CD4-positive, alpha-beta T cell treated with Interleukin-15 for 1 hour (primary cell): ENCODE results near the gene CHRM5.
"Not testable (repeated sequence)": the region's sequence is repeated elsewhere in the genome, so short reads cannot be mapped to it uniquely, and the experiment has no call there.

Experiments used
- DNase-seq: peaks from one replicate; pipeline ENCODE4 v3.0.0-alpha.2; 2020

The CHRM5 gene

DNA sequence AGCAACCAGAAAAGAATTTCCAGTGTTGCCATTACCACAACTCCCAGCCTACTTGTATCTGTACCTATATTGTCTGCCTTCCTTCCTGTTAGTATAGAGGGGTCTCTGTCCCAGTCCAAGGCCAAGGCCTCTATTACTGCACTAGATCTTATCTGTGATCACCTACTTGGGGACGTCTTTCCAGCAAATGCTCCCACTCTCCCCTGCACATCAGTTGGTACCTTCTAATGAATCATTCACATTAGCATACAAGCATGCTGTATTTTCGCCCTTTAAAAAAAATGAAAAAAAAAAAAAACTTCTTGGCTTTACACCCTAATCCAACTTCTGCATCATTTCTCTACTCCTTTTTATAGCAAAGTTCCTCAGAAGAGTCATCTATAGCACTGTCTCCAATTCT is 75.5 kb downstream of the CHRM5 start:
- no peak for DNase-seq

DNA sequence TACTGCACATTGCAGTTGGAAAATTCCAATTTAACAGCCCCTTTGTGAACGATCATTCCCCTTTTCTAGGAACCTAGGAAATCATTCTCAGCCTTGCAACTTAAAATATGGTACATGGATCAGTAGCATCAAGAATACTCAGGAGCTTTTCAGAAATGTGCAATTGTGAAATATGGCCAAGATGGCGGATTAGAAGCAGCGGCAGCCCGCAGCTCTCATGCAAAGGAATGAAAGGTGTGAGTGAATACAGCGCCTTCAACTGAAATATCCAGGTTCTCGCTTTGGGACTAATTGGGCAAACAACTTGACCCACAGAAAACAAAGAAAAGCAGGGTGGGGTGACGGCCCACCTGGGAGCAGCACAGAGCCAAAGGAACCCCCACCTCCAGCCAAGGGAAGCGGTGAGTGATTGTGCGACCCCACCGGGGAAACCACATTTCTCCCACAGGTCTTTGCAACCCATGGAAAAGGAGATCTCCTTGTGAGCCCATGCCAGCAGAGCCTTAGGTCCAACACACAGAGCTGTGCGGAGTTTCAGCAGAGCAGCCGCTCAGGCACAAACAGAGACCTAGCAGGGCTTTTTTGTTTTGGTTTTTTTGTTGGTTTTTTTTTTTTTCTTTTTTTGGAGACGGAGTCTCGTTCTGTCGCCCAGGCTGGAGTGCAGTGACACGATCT is 78.3 kb downstream of the CHRM5 start:
- DNase-seq = no peak

DNA sequence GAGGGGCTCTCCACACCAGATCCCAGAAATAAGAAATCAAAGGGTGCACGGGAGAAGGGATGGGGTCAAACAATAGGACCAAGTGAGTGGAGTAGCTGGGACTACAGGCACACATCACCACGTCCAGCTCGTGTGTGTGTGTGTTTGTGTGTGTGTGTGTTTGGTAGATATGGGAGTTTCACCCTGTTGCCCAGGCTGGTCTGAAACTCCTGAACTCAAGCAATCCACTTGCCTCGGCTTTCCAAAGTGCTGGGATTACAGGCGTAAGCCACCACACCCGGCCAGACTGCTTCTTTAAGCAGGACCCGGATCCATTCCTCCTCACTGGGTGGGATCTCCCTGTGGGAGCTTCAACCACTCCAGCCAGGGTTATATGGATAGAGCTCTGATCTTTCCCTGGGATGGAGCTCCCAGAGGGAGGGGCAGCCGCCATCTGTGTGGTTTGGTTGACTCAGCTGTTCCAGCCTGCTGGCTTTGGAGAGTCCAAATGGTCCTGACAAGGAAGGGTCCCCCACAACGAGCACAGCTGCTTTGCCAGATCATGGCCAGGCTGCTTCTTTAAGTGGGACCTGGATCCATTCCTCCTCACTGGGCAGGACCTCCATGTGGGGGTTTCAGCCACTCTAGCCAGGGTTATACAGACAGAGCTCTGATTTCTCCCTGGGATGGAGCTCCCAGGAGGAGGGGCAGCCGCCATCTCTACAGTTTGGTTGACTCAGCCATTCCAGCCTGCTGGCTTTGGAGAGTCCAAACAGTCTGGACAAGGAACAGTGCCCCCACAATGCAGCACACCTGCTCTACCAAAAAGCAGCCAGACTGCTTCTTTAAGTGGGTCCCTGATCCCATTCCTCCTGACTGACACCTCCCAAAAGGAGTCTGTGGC is 79.8 kb downstream of the CHRM5 start:
- DNase-seq = no peak

DNA sequence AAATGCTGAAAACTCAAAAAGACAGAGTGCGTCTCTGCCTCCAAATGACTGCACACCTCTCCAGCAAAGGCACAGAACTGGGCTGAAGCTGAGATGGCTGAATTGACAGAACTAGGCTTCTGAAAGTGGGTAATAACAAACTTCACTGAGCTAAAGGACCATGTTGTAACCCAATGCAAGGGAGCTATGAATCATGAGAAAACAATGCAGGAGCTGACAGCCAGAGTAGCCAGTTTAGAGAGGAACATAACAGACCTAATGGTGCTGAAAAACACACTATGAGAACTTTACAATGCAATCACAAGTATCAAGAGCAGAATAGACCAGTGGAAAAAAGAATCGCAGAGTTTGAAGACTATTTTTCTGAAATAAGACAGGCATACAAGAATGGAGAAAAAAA is 80.8 kb downstream of the CHRM5 start:
- DNase-seq = no peak

DNA sequence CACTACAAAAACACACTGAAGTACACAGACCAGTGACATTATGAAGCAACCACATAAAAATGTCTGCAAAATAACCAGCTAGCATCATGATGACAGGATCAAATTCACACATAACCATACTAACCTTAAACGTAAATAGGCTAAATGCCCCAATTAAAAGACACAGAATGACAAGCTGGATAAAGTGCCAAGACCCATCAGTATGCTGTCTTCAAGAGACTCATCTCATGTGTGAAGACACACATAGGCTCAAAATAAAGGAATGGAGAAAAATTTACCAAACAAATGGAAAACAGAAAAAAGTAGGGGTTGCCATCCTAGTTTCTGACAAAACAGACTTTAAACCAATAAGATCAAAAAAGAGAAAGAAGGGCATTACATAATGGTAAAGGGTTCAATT is 82.1 kb downstream of the CHRM5 start:
- not testable (repeated sequence) for DNase-seq

DNA sequence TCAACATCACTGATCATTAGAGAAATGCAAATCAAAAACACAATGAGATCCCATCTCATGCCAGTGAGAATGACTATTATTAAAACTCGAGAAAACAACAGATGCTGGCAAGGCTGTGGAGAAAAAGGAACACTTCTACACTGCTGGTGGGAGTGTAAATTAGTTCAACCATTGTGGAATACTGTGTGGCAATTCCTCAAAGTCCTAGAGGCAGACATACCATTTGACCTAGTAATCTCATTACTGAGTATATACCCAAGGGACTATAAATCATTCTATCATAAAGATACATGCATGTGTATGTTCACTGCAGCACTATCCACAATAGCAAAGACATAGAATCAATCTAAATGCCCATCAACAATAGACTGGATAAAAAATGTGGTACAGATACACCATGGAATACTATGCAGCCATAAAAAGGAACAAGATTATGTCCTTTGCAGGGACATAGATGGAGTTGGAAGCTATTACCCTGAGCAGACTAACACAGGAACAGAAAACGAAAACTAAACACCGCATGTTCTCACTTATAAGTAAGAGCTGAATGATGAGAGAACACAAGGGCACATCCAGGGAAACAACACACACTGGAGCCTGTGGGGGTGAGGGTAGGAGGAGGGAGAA is 85.9 kb downstream of the CHRM5 start:
- no peak for DNase-seq

DNA sequence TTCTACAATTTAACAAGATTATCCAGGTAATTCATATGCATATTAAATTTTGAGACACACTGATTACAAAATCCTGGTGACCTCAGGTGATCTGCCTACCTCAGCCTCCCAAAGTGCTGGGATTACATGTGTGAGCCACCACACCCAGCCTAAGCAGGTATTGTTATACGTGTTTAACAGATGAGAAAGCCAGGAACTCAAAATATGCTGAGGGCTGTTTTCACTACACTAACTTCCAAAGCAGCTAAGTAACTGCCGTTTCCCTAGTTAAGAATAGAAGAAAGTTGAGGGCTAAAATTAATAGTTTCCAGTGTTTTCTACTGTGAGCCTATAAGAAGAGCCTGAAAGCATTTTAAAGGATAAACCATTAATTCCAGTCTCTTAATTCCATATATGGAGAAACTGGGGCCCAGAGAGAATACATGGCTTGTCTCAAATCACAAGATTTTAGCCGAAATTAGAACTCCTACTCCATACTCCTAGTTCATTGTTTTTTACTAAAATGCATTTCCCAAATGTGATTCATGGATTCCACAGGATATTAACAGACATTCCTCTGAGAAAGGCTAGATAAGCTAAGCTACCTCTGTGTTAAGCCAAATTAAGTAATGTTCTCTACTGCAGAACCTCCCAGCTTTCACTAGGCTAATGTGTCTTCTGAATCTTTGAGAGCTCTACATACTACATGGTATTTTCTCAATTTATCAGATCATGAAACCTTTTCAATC is 87.7 kb downstream of the CHRM5 start:
- DNase-seq = no peak

DNA sequence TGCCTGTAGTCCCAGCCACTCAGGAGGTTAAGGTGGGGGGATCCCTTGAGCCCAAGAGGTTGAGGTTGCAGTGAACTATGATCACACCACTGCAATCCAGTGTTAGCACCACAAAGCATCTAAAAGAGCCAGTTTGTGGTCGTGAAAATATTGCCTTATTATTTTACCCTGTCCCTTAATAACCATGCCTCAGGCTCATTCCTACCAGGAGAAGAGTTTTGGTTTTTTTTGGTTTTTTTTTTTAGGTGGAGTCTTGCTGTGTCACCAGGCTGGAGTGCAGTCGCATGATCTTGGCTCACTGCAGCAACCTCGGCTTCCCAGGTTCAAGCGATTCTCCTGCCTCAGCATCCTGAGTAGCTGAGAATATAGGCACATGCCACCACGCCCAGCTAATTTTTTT is 88.6 kb downstream of the CHRM5 start:
- no peak for DNase-seq

DNA sequence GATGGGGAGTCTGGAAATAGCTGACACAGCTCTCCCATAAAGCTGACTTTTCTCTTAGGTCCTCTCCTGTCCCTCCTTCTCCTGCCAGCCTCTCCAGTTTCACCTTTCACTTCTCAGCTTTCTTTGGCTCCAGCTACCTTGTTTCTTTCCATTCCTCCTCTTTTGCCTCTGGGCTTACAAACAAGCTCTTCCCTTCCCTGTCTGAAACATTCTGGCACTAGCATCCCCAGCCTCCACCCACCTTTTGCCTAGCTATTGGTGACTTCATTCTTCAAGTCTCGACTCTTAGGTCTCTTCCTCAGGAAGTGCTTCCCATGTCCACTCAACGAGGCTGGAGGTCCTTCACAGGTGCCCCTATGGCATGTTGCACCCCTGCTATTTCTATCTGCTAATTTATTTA is 91.2 kb downstream of the CHRM5 start:
- no peak for DNase-seq

DNA sequence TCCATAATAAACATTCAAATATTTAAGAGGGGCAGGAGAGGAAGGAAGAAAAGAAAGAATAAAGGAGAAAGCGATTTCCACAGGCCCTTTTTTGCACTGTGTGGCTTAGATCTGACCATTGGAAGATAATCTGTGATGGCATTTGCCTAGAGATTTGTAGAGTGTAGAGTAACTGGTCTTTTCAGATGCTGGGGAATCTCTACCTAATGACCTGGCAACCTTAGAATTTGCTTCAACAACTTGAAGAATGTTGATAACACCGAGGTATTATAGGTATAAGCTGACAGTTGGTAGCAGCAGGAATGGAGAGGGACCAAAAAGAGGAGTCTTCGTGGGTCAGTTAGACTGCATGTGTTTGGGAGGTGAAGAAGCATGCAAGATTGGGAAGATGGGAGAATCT is 91.6 kb downstream of the CHRM5 start:
- DNase-seq = no peak

DNA sequence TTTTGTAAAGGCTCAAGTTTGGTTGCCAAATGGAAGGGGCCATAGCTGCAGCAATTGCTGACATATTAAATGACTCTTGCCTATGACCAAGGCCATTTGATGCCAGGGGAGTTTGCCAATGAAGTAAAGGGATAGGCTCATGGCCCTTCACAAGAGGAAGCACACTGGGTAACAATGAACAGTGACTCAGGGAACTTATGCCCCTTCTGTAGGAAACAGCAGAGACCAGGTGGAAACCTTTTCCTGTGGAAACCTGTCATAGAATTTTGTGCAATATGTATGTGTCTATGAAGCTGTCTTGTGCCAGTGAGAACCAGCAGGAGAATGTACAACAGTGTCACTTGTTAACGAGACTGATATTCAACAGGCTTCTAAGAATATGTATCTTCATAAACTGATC is 96.1 kb downstream of the CHRM5 start:
- no peak for DNase-seq

DNA sequence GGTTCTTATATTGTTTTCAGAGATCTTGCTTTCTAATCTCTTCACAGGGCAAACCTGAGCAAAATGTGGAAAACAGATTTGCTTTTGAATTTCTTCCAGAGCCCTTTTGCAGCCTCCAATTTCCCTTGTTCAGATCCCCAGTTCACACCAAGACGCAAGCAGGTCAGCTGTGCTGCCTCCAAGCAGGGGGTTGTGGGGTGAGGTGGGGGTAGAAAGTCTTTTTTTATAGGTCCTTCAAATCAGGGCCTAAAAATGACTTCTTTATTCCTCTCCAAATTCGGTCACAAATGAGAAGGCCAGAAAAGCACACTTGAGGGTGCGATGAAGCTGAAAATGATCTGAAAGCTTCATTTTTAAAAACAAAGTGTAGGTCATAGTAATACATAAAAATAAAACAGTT is 97.0 kb downstream of the CHRM5 start:
- DNase-seq = no peak

DNA sequence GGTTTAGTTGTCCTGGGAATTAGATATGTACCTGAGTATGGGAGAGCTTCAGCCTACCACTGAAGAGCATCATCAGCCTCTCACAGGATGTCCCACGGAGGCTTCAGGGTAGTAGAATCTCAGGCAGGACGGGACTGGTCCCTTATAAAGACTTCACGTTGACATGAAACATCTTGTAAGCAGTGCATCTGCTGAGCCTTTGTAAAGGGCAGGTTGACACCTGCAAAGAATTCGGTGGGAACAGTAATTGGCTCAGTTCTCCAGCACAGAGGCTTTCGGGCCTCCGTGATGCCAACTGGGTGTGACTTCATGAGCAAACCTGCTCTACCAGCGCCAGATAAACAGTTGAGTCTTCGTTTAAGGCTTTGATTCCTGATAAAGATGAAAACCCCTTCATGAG is 97.6 kb downstream of the CHRM5 start:
- no peak for DNase-seq

DNA sequence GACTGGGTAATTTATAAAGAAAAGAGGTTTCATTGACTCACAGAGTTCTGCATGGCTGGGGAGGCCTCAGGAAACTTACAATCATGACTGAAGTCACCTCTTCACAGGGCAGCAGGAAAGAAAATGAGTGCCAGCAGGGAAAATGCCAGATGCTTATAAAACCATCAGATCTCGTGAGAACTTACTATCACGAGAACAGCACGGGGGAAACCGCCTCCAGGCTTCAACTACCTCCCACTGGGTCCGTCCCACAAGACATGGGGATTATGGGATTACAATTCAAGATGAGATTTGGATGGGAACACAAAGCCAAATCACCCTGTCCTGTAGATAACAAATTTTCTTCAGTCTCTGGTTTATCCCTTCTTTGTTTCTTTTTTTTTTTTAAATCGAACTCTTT is 101.7 kb downstream of the CHRM5 start:
- DNase-seq = no peak

DNA sequence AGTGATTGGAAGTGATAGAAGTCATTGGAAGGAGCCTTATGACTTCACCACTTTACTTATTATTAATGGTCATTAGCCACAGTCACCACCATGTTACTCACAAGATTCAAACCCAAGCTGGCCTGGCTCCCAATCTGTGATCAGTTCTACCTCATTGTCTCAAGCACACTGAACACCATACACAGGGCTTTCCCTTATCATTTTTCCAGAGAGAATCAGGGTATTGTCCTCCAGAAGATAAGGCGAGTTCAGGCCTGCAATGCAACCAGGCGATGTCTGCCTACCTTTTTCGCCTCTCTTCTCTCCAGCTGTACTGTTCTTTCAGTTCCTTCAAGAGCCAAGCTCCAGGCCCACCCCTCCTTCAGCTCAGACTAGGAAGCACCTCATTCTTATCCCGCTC is 108.5 kb downstream of the CHRM5 start:
- DNase-seq = no peak

DNA sequence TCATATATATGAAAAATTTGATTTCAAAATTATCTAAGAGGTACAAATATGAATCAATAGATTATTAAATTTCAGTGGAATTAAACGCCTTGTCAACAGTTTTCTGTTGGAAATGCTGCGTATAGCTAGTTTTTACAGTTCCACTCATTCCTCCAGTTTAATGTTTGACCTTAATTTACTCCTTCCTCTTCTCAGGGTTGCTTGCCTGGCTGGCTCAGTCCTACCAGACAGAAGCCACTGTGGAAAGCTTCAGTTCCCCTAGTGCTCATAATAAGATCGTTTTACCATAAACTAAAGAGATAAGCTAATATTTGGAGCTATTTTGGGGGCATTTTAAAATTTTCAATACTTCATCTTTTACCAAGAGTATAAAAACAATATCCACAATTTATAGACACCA is 110.6 kb downstream of the CHRM5 start:
- DNase-seq = no peak

DNA sequence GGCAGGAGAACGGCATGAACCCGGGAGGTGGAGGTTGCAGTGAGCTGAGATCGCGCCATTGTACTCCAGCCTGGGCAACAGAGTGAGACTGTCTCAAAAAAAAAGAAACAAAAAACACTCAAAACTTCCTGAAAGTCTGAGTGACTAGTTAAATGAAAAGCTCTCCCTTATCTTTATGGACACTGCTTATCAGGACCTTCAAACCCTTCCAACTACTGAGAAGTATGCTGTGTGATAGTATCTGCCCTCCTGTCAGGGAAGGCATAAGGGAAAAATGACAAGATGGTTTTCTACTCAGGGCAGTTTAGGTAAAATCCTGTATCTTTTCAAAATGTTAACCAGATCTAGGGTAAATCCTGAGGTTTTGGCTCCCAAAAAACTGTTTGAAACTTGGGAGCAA is 111.6 kb downstream of the CHRM5 start:
- no peak for DNase-seq

DNA sequence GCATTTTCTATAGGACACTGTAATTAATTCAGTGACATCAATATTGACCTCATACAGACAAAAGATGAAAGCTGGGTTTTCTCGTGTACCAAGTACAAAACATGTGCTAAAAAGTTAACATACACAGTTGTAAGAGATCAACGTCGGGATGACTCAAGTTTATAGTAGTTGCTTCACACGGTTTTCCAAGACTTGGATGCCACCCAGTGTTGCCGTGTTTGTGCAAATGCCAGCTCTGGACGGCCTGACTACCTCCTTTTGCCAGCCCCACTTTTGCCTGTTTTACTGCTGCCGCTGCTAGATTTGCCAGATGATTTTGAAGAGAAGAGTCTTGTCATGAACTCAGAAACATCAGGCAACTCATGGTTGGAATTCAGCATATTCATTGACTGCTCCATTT is 115.8 kb downstream of the CHRM5 start:
- no peak for DNase-seq

DNA sequence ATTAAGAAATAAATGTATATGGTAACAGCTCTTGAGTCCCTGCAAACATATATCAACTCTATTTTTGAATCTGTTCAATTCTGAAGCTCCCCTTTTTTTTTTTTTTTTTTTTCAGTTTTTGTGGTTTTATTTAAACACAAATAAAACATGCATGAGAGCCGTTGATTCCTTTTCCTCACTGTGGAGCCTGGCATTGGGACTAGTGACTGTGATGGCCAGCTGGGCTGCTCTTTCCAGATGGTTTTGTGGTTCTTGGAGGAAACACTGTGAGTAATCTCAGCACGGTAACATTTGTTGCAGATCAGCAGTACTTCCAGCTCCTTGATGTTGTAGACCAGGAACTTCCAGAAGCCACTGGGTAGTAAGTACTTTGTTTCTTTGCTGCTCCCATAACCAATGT is 117.4 kb downstream of the CHRM5 start:
- no peak for DNase-seq

DNA sequence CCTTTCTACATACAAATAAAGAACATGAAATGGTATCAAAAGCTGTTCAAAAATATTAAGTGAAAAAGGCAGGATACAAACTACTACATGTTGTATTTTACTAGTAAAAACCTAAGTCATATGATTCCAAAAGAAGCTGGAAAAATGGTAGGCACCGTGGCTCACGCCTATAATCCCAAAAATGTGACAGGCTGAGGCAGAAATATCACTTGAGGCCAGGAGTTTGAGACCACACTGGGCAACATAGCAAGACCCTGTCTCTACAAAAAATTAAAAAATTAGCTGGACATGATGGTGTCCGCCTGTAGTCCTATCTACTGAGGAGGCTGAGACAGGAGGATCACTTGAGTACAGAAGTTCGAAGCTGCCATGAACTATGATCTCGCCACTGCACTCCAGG is 131.6 kb downstream of the CHRM5 start:
- DNase-seq = no peak

DNA sequence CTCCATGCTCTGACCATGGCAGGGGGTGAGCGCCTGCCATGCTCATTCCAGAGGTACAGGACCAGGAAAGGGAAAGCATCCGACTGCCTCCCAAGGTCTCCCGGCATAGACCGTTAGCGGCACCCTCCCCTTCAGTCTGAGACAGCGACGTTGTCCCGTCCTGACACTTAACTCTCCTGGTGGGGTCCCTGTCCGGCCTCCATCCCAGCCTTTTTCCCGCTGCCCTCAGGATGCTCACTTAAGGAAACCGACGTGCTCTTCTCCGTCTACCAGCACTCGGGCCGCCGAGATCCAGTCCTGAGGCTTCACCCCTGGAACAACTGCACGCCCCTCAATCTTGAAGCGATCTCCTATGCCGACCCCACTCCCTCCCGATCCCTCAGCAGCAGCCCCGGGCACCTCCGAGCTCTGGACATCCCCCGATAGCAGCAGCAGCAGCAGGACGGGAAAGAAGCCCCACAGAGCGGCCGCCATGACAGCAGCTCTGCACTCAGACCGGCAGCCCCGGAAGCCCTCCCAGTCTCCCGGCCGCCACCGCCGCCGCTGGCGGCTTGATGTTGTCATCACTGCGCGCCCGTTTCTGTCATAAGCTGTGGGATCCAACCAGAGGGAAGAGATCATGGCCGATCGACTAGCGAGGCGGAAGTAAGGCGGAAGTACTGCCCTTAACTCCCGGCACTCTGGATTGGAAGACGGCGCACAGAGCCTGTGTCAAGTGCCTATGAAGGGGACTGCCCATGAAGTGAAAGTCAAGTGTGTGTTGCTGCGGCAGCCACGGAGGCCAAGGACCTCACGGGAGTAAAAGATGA is 133.3 kb downstream of the CHRM5 start, which contains the start of the genes EMC7 and PGBD4:
Gene EMC7, minus strand, starts transcription at position 497 of the 809 bp plus-strand sequence. Its CDS starts 23 bp downstream, at position 474.
Gene PGBD4, plus strand, starts transcription at position 718 of the 809 bp plus-strand sequence. CDS start 449 bp downstream, outside the sequence.
- DNase-seq = peak; percentile 99
